Tibial nerve (tissue), 4 donors: Measurements from ENCODE around the gene PAPOLA. TPM values are rescaled to one million over a fixed set of nuclear protein-coding genes. Genes with fewer than 3 reads are reported as not detected.
"Not testable (repeated sequence)": the region's sequence is repeated elsewhere in the genome, so short reads cannot be mapped to it uniquely, and the experiment has no call there.

Experiments
- DNase-seq, 2 donors: peaks; one replicate each; pipeline ENCODE4 v3.0.0-alpha.2; 2019; ENCODE audit warnings: low spot score in 2 of 2
- H3K27ac ChIP-seq, 4 donors: fragments of 200-600 bp; sonication (generic) in 3 of 4; one replicate each; pipeline ENCODE4 v1.5.1; 2017 to 2019; ENCODE audit warnings: mild to moderate bottlenecking in 1 of 4
- H3K27me3 ChIP-seq, 2 donors: fragments of 200-600 bp; sonication (generic) in 1 of 2; one replicate each; pipeline versions ENCODE4 v1.5.1 to v1.6.0; 2017 to 2019
- H3K36me3 ChIP-seq, 3 donors: fragments of 200-600 bp; sonication (generic); one replicate each; pipeline ENCODE4 v1.5.1; 2018 to 2019
- H3K4me1 ChIP-seq, 4 donors: fragments of 200-600 bp; sonication (generic) in 3 of 4; one replicate each; pipeline ENCODE4 v1.5.1; 2017 to 2019
- H3K4me3 ChIP-seq, 4 donors: fragments of 200-600 bp; sonication (generic) in 3 of 4; one replicate each; pipeline ENCODE4 v1.5.1; 2017 to 2019; ENCODE audit warnings: mild to moderate bottlenecking in 1 of 4, moderate library complexity in 1 of 4
- H3K9me3 ChIP-seq, 4 donors: fragments of 200-600 bp; sonication (generic) in 3 of 4; one replicate each; pipeline ENCODE4 v1.5.1; 2017 to 2019
- EP300 ChIP-seq, 2 donors: sonication (generic); formaldehyde crosslinking; IDR thresholded peaks; one replicate each; pipeline ENCODE4 v1.6.1; 2017; ENCODE audit warnings: antibody characterized with exemption in 2 of 2, mild to moderate bottlenecking in 1 of 2
- POLR2A ChIP-seq, 2 donors: fragments of 450-650 bp; IDR thresholded peaks; one replicate each; pipeline ENCODE4 v1.6.1; 2017; ENCODE audit warnings: antibody characterized with exemption in 2 of 2, mild to moderate bottlenecking in 2 of 2, moderate library complexity in 2 of 2
- WGBS, 2 donors: methylation state at CpG; one replicate each; pipeline ENCODE4 v1.1.5; 2018; 5-methylcytosine and 5-hydroxymethylcytosine counted together
- total RNA-seq, 4 donors: library from RNA; depleted of rRNA; stranded (reverse); fragments of >200 nt; gene quantifications; one replicate each; pipeline ENCODE4 v1.1.0, GENCODE V29; 2016
- TF ChIP-seq, protein P1 (sequence below), 5 experiments: fragments of 200-600 bp in 3 of 5; fragments of 450-650 bp in 2 of 5; sonication (generic) in 3 of 5; IDR thresholded peaks; one replicate each; pipeline ENCODE4 v1.5.1; 2016 to 2019; ENCODE audit warnings: antibody characterized with exemption in 5 of 5, mild to moderate bottlenecking in 3 of 5, moderate library complexity in 2 of 5

PAPOLA gene
- total RNA-seq, 4 donors from 2014 or later = 129 to 141 (median 135) TPM

DNA sequence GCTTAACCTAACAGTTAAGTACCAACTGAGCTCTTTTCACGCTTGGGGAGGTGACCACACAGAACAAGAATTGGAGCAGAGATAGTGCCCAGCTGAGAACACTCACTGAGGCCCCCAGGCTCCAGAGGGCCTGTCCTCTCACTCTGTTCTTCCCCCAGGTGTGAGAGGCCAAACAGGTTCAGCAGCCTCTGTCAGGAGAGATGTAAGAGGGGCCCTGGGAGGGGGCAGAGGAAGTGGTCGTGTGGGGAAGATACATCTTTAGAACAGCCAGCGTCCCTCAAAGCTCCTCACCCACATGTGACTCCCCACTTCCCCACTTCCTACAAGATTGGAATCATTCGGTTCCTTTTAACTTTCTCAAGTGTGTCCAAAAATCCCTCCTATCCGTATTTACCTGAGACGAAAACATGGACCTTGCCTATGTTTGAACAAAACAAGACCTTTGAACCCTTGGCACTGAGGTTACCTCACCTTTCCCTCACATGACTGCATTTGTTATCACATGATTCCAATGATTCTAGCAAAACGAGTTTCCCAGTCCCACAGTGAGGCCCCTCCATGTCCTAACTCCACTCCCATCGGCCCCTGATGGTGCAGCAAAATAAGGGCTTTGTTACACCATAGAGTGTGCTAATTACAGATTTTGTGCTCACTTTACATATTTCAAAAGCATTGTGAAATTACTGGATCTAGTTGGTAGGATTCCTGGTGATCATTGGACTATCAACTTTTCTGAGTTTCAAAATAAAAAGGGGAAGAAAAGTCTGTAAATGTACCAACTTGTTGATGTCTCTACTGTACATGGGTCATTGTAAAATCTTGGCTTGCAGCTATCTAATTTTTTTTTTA, 40.0 kb upstream of the PAPOLA start:
- Histone ChIP-seq H3K9me3 (no peaks in the 10 kb centered on the region), H3K36me3 (no peaks in the 10 kb centered on the region), H3K27ac (no peak overlapping the region), H3K4me3 (no peak overlapping the region), H3K4me1 (no peaks in the 10 kb centered on the region), H3K27me3 (no peaks in the 10 kb centered on the region)
- WGBS, 2 donors = 67 to 69% methylated on average over 8 of the region's 8 CpGs
- DNase-seq = no peak
- TF ChIP-seq POLR2A (IDR thresholded peaks at IDR 0.05) (no peak), EP300 (IDR thresholded peaks at IDR 0.05) (no peak)
- TF ChIP-seq, protein P1, sequence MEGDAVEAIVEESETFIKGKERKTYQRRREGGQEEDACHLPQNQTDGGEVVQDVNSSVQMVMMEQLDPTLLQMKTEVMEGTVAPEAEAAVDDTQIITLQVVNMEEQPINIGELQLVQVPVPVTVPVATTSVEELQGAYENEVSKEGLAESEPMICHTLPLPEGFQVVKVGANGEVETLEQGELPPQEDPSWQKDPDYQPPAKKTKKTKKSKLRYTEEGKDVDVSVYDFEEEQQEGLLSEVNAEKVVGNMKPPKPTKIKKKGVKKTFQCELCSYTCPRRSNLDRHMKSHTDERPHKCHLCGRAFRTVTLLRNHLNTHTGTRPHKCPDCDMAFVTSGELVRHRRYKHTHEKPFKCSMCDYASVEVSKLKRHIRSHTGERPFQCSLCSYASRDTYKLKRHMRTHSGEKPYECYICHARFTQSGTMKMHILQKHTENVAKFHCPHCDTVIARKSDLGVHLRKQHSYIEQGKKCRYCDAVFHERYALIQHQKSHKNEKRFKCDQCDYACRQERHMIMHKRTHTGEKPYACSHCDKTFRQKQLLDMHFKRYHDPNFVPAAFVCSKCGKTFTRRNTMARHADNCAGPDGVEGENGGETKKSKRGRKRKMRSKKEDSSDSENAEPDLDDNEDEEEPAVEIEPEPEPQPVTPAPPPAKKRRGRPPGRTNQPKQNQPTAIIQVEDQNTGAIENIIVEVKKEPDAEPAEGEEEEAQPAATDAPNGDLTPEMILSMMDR (IDR thresholded peaks at IDR 0.05) = no peak

GRCh38 chr14:96464136-96464535, 38.0 kb upstream of the PAPOLA start:
- Histone ChIP-seq H3K4me1 (no peaks in the 10 kb centered on the region), H3K4me3 (no peak overlapping the region), H3K36me3 (no peaks in the 10 kb centered on the region), H3K9me3 (no peaks in the 10 kb centered on the region), H3K27ac (no peak overlapping the region), H3K27me3 (no peaks in the 10 kb centered on the region)
- TF ChIP-seq POLR2A (IDR thresholded peaks at IDR 0.05) (no peak), EP300 (IDR thresholded peaks at IDR 0.05) (no peak)
- TF ChIP-seq, protein P1 (IDR thresholded peaks at IDR 0.05) = no peak
- 91 to 92% methylated on average over 7 of the region's 7 CpGs for WGBS, 2 donors
- no peak for DNase-seq

DNA sequence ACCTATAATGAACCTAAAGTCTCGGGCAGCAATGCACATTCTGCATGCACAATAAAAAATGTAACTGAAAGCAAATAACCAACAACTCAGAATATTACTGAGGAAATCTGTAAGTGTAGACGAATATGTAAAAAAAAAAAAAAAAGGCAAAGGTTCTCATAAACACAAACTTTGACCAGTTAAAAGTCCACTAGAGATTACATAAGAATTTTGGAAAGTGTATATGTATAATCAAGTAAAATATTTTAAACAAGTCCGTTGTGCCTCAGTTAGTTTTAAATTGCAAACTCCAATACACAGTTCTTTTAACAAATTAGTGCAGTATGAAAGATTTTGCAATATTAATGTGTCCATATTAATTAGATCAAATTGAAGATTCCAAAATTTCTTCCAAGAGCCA, 35.3 kb upstream of the PAPOLA start:
- H3K36me3 ChIP-seq = no peaks in the 10 kb centered on the region
- no peak overlapping the region for H3K4me3 ChIP-seq
- H3K9me3 ChIP-seq = no peaks in the 10 kb centered on the region
- no peak overlapping the region for H3K27ac ChIP-seq
- TF ChIP-seq EP300 (IDR thresholded peaks at IDR 0.05) (no peak), POLR2A (IDR thresholded peaks at IDR 0.05) (no peak)
- TF ChIP-seq, protein P1 (IDR thresholded peaks at IDR 0.05) = no peak
- WGBS, 2 donors = 75 to 77% methylated on average over 3 of the region's 3 CpGs
- no peaks in the 10 kb centered on the region for H3K27me3 ChIP-seq
- no peak for DNase-seq
- no peaks in the 10 kb centered on the region for H3K4me1 ChIP-seq

- Histone ChIP-seq H3K36me3 (no peaks in the 10 kb centered on the region), H3K4me3 (no peak overlapping the region), H3K9me3 (no peaks in the 10 kb centered on the region), H3K27me3 (no peaks in the 10 kb centered on the region), H3K4me1 (no peaks in the 10 kb centered on the region), H3K27ac (no peak overlapping the region)
- no peak for DNase-seq
- 46 to 55% methylated on average over 4 of the region's 4 CpGs for WGBS, 2 donors
- TF ChIP-seq, protein P1 (IDR thresholded peaks at IDR 0.05) = no peak
- no peak for TF ChIP-seq EP300 (IDR thresholded peaks at IDR 0.05)
Observed at GRCh38 chr14:96470331-96470730, 31.9 kb upstream of the PAPOLA start.

DNA sequence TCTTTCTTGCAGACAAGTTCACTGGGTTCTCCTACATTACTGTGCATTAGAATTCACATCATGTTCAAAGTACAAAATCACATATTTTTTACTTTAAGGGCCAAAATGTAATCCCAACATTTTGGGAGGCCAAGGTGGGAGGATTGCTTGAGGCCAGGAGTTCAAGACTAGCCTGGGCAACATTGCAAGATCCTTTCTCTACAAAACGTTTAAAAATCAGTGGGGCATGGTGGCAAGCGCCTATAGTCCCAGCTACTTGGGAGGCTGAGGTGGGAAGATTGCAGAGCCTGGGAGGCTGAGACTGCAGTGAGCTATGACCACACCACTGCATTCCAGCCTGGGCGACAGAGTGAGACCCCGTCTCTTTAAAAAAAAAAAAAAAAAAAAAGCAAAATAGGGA, 31.2 kb upstream of the PAPOLA start:
- WGBS, 2 donors = 88 to 90% methylated on average over 4 of the region's 4 CpGs
- not testable (repeated sequence) for H3K4me1 ChIP-seq

More for the DNA sequence above, 31.2 kb upstream of the PAPOLA start:
- not testable (repeated sequence) for H3K27me3 ChIP-seq, DNase-seq, H3K36me3 ChIP-seq, H3K4me3 ChIP-seq, H3K9me3 ChIP-seq, H3K27ac ChIP-seq
